Activated CD4-positive, alpha-beta T cell treated with anti-CD3 and anti-CD28 coated beads for 48 hours (primary cell): ENCODE data around the gene HSF2.
A peak's percentile ranks its signal among the peaks of the same experiment; 100 is the strongest.

ENCODE experiments used
- DNase-seq: peaks from one replicate; pipeline ENCODE4 v3.0.0-alpha.2; 2020

The HSF2 gene

GRCh38 chr6:122399348-122400120 is at the start of gene HSF2:
TSS of gene HSF2 (plus strand) at chr6:122399652. CDS start at chr6:122399738, 86 bp downstream.
- DNase-seq, result peak; percentile 95

GRCh38 chr6:122352981-122353664 is 46.3 kb upstream of the HSF2 start:
- no peak for DNase-seq

DNA sequence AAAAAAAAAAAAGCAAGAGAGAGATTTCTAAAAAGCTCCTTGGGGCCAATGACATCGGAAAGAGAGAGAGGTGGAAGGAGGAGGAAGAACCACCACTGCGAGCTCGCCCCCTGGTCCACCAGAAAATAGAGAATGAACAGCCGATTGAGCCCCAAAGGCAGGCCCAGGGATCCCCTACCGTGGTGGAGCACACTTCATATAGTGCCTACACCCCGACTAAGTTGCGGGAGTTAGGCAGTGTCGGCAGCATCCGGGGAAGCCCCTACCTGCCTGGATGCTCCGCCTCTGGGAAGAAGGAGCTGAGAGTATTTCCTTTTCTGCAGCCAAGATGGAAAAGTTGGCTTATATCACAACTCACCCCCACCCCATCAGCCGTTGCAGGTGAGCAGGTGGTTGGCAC is 38.6 kb upstream of the HSF2 start:
- DNase-seq, result no peak

- DNase-seq, result no peak
Observed at GRCh38 chr6:122361314-122361979, 38.0 kb upstream of the HSF2 start.

- DNase-seq, result no peak
Observed at GRCh38 chr6:122363769-122364483, 35.5 kb upstream of the HSF2 start.

DNA sequence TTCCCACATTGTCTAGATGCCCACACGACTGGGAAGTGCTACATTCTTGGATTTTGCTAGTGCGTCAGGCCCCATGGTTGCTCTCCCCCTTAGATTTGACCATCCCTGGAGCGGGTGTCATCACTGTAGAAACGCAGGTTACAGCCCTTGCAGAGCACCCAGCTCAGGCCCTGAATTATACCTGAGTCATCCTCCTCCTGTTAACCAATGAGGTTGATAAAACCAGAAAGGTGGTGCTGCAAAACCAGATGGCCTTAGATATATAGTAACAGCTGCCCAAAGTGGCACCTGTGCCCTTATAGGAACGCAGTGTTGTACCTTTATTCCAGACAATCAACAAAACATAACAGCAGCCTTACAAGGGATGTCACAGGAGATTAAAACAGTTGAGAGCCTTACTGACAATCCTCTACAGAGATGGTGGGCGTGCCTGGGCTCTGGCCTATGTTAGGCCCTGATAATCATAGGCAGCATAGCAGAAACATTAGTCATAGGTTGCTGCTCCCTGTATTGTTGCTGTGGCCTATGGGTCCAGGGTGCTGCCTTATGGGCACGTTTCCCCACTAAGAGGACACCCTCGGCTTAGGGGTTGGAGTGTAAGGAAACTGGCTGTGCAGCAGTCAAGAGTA is 33.6 kb upstream of the HSF2 start:
- DNase-seq, result no peak

DNA sequence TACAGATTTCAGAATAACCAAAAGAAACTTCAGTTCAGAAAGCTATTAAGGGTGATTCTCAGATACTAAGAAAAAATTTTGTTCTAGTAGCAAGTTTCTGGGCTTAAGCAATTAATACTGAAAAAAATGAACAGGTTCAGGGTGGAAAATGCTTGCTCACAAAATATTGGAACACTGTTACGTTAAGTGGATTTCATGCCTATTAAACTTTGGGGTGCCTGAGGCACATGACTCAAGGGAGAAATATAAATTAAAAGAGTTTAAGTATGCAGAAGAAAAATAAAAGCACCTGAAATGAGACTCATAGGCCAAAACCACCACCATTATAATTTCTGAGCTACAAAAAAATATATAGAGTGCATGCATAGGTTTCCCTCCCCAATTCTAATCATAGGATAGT is 32.3 kb upstream of the HSF2 start:
- DNase-seq, result no peak

- DNase-seq, result no peak
Observed at GRCh38 chr6:122369536-122369935, 29.9 kb upstream of the HSF2 start.

DNA sequence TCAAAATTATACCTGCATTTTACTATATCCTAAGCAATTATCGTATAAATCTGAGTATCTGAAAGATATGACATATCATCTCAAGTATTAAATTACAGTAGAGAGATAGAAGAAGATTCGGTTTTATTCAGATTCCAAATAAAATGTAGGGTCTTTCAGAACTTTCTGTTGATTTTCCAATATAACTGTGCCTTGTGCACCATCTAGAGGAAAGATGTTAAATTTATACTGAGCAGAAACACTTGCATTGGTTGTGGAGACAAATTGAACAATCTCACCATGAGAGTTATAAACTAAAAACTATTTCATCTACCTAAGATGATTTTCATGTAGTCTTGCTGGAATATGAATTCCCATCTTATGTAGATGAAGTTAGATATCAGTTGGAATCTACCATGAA is 26.8 kb upstream of the HSF2 start:
- no peak for DNase-seq

DNA sequence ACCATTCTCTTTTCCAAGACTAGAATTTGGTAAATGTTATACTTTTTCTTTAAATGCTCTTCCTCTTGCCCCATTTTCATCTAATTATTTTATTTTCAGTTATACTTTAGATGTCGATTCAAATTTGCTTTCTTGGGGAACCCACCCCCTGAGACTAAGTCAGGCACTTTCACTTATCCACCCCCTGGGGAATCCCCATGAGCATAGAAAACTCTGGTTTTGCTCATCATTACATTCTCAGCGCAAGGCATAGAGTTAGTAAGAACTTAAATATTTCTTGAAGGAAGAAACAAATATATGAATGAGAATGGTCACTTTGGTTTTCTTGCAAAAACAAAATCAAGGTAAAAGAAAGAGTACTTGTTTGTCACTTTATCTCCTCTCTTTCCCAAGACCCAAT is 25.1 kb upstream of the HSF2 start:
- no peak for DNase-seq

GRCh38 chr6:122376246-122376645 is 23.2 kb upstream of the HSF2 start:
- no peak for DNase-seq

DNA sequence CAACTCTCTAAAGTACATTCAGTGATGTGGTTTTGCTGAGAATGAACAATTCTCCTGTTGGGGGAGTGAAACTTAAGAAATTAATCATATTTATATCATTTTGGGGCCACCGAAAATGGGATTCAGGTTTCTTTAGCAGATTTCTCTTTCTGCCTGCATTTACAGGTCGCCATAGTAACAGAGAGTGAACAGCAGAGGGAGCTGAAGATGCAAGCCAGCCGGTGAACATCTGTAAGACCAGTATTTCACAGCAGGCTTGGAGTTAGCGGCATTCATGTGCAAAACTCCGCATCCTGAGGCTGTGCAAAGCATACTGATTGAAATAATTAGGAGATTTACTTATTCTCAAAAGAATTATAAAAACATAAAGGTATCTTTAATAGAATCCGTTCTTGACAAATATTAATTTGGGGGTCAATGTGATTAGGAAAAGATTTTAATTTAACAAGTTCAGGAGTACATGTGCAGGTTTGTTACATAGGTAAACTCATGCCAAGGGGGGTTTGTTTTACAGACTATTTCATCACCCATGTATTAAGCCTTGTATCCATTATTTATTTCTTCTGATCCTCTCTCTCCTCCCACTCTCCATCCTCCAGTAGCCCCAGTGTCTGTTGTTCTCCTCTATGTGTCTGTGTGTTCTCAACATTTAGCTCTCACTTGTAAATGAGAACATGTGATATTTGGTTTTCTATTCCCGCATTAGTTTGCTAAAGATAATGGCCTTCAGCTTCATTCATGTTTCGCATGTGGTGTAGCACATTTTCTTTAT is 17.8 kb upstream of the HSF2 start:
- peak; percentile 65 for DNase-seq

DNA sequence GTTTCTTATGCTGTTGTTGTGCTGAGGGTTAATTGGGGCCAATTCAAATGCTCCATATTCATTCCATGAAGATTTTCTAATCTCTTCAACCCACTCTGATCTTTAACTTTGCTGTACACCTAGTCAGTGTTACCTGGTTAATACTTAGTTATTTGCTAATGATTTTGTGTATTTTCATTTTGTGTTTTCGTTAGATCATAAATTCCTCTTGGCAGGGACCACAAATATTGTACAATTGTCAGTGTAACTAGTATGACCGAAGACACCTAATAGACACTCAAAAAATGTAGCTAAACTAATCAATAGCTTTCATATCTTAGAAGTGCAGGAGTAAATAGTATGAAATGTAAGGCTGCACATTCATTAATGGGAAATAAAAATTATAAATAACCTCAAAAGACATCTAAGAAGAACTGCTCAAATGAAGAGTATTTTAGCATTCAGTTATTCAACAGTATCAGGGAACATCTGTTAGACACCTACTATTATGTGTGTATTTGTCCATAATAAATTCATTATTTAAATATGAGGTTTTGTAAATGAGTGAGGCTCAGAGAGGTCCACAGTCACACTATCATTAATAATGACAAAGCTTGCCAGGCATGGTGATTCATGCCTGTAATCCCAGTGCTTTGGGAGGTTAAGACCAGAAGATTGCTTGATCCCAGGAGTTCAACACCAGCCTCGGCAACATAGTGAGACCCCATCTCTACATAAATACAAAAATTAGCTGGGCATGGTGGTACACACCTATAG is 13.4 kb upstream of the HSF2 start:
- no peak for DNase-seq

GRCh38 chr6:122388945-122389344 is 10.5 kb upstream of the HSF2 start:
- no peak for DNase-seq

DNA sequence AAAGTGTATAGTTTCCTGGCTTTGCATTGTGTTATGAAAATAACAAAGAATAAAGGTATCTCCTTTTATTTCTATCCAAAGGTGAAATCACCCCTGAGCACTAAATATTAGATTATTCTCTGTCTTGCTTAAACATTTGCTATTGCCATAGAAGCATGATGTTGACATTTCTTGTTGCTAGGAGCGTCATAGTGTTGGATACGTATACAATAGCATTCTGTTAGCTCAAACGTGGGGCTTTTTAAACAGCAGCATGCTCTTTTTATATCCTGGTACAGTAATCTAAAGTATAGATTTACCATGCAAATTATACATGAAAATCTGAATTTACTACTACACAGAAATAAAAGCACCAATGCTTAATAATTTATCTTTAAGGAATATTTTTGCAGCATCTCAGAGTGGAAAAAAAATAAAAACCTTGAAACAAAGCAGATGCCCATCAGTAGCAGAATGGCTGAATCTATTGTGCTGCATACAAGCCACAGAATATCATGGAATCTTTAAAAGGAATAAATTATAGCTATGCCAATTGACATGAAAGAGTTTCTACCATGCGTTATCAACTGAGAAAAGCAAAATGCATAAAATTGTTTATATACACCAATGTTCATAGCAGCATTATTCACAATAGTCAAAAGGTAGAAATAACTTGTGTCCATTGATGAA is 9.6 kb upstream of the HSF2 start:
- DNase-seq, result no peak

DNA sequence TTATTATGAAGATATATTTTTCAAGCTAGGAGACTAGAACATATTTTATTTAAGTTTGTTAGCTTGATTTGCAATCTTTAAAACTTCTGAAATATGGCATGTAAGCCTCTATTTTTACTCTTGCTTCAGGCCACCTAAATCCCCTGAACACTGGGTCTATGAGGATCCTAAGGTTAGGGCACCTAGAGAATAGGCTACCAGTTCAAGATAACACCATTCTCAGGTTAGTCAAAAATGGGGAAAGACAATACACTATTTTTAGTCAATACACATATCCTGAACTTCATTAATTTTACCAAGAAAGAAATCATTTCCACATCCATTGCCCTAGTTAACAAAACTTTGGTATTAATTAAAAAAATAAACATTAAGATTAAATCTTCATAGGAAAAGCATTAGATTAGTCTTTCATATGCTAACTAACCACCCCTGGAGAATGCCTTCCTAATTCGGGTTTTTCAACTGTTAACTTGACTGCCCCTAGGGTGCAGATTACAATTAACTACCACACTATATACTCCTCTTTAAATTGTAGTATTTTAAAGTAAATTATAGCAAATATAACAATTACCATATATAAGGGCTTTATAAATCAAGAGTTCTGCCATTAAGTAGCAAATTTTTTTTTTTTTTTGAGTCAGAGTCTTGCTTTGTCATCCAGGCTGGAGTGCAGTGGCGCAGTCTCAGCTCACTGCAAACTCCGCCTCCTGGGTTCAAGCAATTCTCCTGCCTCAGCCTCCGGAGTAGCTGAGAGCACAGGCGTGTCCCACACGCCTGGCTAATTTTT is 6.7 kb upstream of the HSF2 start:
- DNase-seq, result no peak

DNA sequence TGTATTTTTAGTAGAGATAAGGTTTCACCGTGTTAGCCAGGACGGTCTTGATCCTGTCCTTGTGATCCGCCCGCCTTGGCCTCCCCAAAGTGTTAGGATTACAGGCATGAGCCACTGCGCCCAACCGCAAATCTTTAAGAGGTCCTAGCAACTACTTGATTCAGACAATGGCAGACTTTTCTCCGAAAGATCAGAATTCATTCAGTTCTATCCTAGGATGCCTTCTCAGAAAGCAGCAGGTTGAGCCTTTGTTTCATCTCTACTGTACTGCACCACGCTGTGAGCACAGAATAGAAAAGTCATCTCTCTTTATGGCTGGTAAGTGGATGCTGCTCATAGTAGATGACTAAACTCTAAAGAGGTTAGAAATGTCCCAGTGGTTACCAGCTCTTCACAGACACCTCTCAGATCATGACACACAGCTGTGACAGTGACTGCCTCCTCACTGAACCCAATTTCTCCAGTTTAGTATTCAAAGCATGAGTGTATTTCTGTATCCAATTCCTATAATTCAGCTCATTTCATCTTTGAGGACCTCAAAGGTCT is 6.0 kb upstream of the HSF2 start:
- peak; percentile 13 for DNase-seq

- DNase-seq, result no peak
Observed at GRCh38 chr6:122394016-122394415, 5.4 kb upstream of the HSF2 start.

DNA sequence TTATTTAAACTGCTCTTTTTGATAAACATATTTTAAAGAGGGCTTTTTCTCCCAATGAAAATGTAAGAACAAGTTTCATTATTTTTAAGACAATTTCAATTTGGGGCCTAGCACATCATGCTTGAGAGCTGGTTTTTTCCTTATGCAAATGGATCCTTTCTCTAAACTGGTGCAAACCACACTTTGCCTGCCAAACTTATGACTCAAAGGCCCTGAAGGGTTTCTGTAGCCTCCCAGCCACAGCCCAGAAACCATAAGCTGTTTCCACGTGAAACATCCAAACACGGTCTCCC is 451 bp upstream of the HSF2 start:
- no peak for DNase-seq

GRCh38 chr6:122400121-122400450 is 634 bp downstream of the HSF2 start:
- DNase-seq, result peak; percentile 32
